GM03348 (cell line): ENCODE data around the gene NADSYN1.

Source experiments
- DNase-seq: peaks from one replicate; pipeline ENCODE4 v3.0.0; 2012; ENCODE audit warnings: low spot score

Gene NADSYN1

DNA sequence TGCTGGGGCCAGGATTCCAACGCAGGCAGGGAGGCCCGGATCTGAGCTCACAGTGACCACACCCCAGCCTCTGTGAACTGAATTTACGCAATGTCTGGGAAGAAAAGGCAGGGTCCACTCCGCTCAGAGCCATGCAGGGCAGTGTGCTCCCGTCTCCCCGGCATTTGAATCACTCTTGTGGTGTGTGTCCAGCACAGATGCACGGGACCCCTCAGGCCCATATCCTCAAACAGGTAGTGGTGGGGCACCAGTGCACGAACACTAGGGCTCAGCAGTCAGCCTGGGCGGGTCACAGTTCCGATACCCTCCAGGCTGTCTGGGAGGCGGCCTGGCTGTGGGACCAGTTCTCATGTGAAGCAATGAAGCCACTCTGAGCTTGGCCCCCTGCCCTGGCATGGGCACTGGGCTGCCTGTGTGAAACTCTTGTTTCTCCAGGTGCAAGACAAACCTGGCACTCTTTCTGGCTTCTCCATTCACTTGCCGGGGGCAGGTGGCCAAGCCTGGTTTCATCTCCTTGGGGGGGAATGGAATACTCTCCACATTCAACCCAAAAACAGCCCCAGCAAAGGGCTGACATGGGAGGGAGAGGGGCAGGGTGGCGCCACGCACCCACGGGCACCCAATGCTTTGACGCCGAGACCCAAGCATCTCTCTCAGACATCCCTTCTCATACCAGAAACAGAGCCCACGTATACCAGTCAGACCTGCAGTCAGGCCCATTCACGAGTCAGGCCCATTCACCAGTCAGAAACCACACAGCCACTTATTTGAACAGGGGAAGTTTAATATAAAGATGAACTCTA lies 19.2 kb upstream of the NADSYN1 start:
- peak; percentile 58 for DNase-seq

DNA sequence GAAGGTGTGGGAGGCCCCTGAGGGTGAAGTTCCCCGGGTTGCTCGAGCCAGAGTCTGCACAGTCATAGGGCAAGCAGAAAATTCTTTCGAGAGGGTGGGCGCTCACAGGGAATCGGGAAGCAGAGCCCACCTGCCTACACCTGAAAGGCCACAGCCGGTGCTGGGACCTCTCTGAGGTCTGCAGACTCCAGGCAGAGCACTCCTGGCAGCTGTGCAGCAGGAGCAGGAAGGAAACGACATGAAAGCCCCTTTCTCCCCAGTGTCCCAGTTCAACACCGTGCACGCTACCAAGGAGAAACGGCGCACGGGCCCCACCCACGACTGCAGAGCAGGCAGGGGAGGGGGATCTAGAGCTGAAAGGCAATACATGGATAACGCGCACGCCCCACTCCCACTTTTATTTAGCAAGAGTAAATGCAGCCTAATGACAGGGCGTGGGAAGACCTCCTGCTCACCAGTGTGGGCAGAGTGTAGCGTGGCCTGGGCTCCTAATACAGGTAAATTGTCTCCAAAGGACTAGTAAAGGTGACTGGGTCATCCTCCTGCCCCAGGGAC lies 18.4 kb upstream of the NADSYN1 start:
- no peak for DNase-seq

- DNase-seq: no peak
Observed at GRCh38 chr11:71435278-71435951, 17.6 kb upstream of the NADSYN1 start.

DNA sequence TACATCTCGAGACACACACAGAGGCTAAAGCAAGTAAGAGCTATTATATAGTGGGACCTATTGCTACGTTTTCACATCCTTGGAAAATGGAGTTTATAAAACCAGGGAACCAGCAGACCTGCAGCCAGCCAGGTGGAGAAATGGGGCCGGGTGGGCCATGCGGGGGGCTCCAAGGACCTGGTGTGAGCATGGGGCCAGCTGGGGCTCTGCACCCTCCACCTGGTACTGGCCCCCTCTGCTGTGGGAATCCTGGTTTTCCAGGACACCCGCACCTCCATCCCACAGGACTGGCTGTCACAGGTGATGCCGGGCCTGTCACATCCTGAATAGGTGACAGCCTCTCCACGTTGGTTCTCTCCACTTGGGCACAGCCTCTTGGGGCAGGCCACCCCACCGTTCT lies 16.1 kb upstream of the NADSYN1 start:
- no peak for DNase-seq

DNA sequence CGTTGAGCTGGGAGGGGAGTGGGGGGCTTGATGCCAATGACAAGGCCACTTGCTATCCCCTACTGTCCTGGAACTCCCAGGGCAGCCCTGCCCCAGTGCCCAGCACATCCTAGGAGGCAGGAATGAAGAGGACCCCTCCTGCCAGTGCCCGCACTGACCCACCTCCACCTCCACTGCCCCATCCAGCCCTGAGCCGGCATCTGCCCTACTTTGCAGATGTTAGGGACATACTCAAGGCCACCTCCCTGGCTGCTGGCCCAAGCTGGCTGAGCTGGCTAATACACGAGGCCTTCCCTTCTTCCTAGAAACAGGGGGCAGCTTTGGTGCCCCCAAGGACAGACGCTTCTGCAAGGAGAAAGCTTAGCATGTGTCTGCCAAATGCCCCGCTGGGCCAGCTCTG lies 15.6 kb upstream of the NADSYN1 start:
- no peak for DNase-seq

DNA sequence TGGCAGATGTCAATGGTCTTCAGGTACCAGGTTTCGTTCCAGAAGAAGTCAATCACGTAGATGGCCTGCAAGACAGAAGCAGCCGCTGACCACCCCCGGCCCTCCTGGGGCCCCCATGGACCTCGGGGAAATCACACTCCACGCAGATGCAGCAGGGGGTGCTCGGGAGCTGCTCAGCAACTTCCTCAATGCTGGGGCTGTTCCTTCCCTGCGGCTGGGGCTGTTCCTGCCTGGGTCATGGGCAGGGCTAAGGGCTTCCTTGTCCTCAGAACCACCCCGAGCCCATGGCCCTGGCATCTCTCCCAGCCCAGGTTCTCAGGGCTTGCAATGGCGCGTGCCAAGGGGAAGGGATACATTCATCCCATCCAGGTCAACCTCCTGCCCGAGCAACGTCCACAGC lies 15.1 kb upstream of the NADSYN1 start:
- no peak for DNase-seq

GRCh38 chr11:71438650-71439049 lies 14.4 kb upstream of the NADSYN1 start:
- DNase-seq: no peak

GRCh38 chr11:71440021-71440755 lies 12.8 kb upstream of the NADSYN1 start:
- no peak for DNase-seq

DNA sequence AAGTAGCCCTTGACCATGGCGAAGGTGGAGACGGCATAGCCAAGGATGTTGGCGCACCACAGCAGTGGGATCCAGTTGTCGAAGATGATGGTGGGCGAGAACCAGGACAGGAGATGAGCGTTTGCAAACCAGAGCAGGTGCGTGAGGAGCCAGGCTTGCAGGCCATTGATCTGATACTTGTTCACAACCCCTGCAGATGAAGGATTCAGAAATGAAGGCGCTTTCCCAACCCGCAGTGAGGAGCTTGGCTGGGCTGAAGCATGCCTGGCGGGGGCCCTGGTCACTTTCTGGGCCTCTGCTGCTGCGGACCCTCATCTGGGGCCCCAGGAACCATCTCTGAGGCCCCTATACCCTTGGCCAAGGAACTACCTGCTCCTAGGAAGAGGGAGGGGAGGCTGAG lies 11.8 kb upstream of the NADSYN1 start:
- DNase-seq: no peak

DNA sequence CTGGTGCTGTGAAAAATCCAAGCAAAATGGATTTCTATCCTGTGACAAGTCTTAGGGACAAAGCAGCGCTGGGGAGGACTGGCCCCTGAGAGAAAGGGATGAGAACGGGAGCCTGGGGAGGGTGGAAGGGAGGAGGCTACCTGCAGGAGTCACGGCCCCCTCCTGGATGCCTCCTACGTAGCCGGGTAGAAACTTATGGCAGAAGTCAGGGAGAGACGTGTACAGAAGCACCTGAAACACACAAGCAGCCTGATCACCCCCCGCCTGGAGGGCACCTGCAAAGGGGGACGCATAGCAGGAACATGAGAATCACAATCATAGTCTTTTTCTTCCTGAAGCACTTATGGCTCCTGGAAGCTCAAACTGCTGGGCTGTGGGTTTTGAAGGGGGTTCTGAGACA lies 10.9 kb upstream of the NADSYN1 start:
- no peak for DNase-seq

DNA sequence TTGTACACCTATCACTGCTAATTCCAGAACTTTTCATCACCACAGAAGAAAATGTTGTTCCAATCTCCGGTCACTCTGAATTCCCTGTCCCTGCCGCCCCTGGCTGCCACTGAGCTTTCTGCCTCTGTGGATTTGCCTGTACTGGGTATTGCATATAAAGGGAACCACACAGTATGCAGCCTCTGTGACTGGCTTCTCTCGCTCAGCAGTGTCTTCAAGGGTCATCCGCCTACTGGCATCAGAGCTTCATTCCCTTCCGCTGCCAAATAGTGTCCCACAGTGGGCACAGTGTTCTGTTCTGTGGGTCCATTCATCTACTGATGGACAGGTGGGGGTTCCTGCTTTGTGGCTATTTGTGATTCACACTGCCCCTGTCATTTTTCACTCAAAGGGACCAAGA lies 10.1 kb upstream of the NADSYN1 start:
- DNase-seq: no peak

- DNase-seq: no peak
Observed at GRCh38 chr11:71443736-71444445, 9.1 kb upstream of the NADSYN1 start.

- no peak for DNase-seq
Observed at GRCh38 chr11:71444811-71445210, 8.2 kb upstream of the NADSYN1 start.

DNA sequence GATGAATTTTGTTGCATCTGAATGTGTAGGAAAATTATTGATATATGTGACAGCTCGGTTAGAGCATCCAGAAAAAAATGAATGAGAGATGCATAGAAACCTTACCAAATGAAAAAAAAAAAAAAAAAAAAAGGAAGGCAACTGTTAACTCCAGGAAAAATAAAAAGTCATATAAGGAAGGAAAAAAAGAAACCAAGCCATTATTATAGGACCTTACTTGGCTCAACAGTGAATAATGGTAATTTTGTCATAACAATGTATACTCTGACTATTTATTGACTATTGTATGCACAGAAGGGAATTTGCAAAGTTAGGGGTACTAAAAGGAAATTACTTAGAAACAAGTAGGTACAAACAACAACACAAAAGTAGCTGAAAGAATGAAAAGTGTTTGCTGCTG lies 6.9 kb upstream of the NADSYN1 start:
- no peak for DNase-seq

DNA sequence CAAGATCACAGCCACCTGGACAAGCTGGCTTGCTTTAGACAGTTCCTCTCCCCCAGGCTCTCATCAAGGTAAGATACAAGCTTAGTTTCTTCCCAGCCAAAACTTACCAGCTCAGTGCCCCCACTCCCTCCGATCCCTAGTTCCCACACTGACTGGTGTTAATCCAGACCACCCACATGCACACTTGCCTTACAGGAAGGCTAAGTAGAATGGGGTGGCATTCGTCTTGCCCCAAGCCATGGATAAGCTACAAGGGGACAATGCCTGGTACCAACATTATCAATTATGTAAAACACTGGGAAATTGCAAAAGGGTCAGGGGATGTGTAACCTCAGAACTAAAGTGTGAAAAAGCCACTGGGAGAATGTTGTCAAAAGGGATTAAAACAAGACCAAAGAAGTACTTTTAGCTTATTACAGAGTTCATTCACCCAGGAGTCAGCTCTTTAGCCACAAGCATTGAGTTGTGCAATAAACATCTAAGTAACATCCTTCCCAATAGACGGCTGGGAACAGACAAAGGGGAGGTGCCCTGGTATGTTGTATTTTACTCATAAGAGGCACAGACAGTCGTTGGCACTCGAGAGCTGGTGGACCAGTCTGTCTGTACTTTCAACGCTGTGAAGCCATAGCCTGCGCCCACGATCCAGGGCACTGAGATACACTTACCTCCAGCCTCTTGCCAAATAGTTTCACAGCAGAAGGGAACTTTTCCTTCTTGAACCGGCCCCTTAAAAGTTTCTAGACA lies 5.9 kb upstream of the NADSYN1 start:
- DNase-seq: peak; percentile 80

GRCh38 chr11:71447791-71448256 lies 5.2 kb upstream of the NADSYN1 start:
- DNase-seq: peak; percentile 56

- peak; percentile 100 for DNase-seq
Observed at GRCh38 chr11:71448257-71449171, 4.5 kb upstream of the NADSYN1 start, which contains the start of gene DHCR7. DHCR7 (minus strand) TSS chr11:71448393; CDS start chr11:71444952, 3,441 bp downstream.

DNA sequence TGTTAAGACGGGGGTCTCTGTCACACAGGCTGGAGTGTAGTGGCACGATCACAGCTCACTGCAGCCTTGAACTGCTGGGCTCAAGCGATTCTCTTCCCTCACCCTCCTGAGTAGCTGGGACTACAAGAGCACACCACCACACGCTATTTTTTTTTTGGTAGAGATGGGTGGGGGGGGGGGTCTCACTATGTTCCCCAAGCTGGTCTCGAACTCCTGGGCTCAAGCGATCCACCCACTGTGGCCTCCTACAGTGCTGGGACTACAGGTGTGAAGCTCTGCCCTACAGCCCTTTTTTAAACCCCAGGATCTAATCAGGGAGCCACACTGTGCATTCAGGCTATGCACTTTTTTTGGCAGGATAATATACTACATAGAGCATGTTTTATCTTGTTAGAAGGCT lies 3.4 kb upstream of the NADSYN1 start:
- DNase-seq: no peak

DNA sequence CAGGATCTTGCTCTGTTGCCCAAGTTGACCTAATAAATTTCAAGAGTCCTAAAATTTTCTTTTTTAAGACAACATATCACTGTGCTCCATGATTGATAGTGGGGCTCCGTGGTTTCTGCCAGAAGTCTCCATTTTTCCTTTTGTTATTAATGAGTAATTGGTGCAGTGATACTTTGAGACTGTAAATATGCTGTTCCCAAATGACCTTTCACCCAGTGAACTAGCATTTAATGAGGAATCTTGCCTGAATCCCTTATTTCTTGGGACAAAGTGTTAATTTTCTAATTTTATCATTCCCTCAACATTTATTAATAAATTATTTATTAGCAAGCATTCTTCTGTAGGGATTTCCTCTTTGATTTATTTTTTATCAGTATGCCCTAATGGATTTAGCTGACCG lies 2.5 kb upstream of the NADSYN1 start:
- DNase-seq: no peak

GRCh38 chr11:71450939-71451338 lies 2.1 kb upstream of the NADSYN1 start:
- DNase-seq: no peak
